Stimulated activated CD4-positive, alpha-beta T cell treated with anti-CD3 and anti-CD28 coated beads, Interleukin-15, amount 100 ng/mL, for 24 hours (primary cell): ENCODE data around the gene FADS2.

Experiments used
- DNase-seq: peaks from one replicate; pipeline ENCODE4 v3.0.0-alpha.2; 2020

FADS2 gene

GRCh38 chr11:61797263-61797944 is 30.7 kb upstream of the FADS2 start:
- peak; percentile 65 for DNase-seq

GRCh38 chr11:61799665-61800284 is 28.3 kb upstream of the FADS2 start:
- DNase-seq, result no peak

GRCh38 chr11:61800331-61801281 is 27.5 kb upstream of the FADS2 start:
- no peak for DNase-seq

GRCh38 chr11:61802605-61803004 is 25.5 kb upstream of the FADS2 start:
- DNase-seq, result no peak

GRCh38 chr11:61803889-61804647 is 24.0 kb upstream of the FADS2 start:
- no peak for DNase-seq

GRCh38 chr11:61805146-61805545 is 23.0 kb upstream of the FADS2 start:
- DNase-seq, result no peak

GRCh38 chr11:61806785-61807184 is 21.3 kb upstream of the FADS2 start:
- no peak for DNase-seq

GRCh38 chr11:61810671-61811175 is 17.4 kb upstream of the FADS2 start:
- DNase-seq, result no peak

GRCh38 chr11:61811831-61812230 is 16.3 kb upstream of the FADS2 start:
- DNase-seq, result no peak

- no peak for DNase-seq
Observed at GRCh38 chr11:61812736-61813411, 15.2 kb upstream of the FADS2 start.

- no peak for DNase-seq
Observed at GRCh38 chr11:61814247-61814957, 13.7 kb upstream of the FADS2 start.

- peak; percentile 73 for DNase-seq
Observed at GRCh38 chr11:61814958-61815789, 12.9 kb upstream of the FADS2 start.

- DNase-seq, result peak; percentile 73
Observed at GRCh38 chr11:61815790-61816735, 12.0 kb upstream of the FADS2 start.

- DNase-seq, result peak; percentile 88
Observed at GRCh38 chr11:61816736-61817455, 11.2 kb upstream of the FADS2 start, which contains the start of gene FADS1. Gene FADS1, minus strand, starts transcription at chr11:61817003. Its CDS starts 74 bp downstream, at chr11:61816929.

- no peak for DNase-seq
Observed at GRCh38 chr11:61817471-61818202, 10.5 kb upstream of the FADS2 start.

GRCh38 chr11:61820174-61820573 is 7.9 kb upstream of the FADS2 start:
- DNase-seq, result no peak

GRCh38 chr11:61826930-61827570 is 1.1 kb upstream of the FADS2 start:
- no peak for DNase-seq
